GM23338 (cell line): Measurements from ENCODE around the gene PEDS1.

Experiments used
- EZH2 ChIP-seq: fragments of 200-600 bp; sonication (generic); IDR thresholded peaks from one replicate; pipeline ENCODE4 v1.8.0; 2017; ENCODE audit warnings: antibody characterized with exemption, mild to moderate bottlenecking, low read depth; ENCODE audit not compliant: unreplicated experiment
- JUNB ChIP-seq: IDR thresholded peaks from one replicate; pipeline ENCODE4 v1.6.1; 2016; ENCODE audit warnings: antibody characterized with exemption; ENCODE audit not compliant: unreplicated experiment
- POLR2AphosphoS5 ChIP-seq: IDR thresholded peaks from 2 replicates; pipeline ENCODE4 v1.6.1; 2016; ENCODE audit warnings: antibody characterized with exemption, low read depth
- STAT1 ChIP-seq: IDR thresholded peaks from one replicate; pipeline ENCODE4 v1.6.1; 2016; ENCODE audit warnings: antibody characterized with exemption; ENCODE audit not compliant: unreplicated experiment
- ZNF331 ChIP-seq: fragments of 250-450 bp; sonication (Bioruptor Pico); IDR thresholded peaks from 2 replicates; pipeline ENCODE4 v1.5.0; 2020; ENCODE audit warnings: low read depth, mild to moderate bottlenecking, moderate library complexity
- TF ChIP-seq, protein P1 (sequence below), 2 experiments: fragments of 200-600 bp in 1 of 2; sonication (generic) in 1 of 2; conservative IDR thresholded peaks; 2 replicates each; pipeline versions ENCODE4 v1.5.1 to v1.6.1; 2016 to 2017; ENCODE audit warnings: antibody characterized with exemption in 2 of 2, low read depth in 2 of 2, mild to moderate bottlenecking in 2 of 2, moderate library complexity in 1 of 2

DNA sequence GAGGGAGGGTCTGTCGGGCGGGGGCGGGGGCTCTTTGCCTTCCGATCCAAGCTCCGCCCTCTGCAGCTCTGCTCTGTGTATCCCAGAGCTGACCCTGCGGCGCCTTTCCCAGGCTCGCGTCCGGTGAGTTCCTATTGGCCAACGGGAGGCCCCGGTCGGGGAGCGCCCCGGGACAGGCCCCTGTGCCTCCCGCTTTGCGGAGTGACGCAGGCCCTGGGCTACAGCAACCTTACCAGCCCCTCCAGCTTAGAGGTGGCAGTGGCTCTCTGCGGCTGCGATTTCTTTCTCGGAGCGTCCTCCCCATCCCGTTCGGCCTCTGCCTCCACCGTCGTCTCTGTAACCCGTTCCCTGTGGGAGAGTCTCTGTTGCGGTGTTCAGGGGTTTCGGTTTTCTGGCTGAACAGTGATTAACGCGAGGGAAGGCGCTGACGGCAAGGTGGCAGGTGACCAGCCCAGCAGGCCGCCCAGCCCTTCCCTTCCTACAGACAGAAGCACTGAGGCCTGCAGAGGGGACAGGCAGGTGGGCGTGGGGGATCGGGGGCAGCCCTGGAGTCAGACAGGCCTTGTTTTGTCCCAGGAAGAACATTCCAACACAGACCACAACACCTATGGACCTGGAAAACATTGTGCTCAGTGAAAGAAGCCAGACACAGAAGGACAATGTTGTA, 19.0 kb upstream of the PEDS1 start:
- TF ChIP-seq POLR2AphosphoS5 (peak; percentile 82), EZH2 (no peak), ZNF331 (CRISPR knock-in tag) (no peak), JUNB (no peak), STAT1 (no peak)
- TF ChIP-seq, protein P1, sequence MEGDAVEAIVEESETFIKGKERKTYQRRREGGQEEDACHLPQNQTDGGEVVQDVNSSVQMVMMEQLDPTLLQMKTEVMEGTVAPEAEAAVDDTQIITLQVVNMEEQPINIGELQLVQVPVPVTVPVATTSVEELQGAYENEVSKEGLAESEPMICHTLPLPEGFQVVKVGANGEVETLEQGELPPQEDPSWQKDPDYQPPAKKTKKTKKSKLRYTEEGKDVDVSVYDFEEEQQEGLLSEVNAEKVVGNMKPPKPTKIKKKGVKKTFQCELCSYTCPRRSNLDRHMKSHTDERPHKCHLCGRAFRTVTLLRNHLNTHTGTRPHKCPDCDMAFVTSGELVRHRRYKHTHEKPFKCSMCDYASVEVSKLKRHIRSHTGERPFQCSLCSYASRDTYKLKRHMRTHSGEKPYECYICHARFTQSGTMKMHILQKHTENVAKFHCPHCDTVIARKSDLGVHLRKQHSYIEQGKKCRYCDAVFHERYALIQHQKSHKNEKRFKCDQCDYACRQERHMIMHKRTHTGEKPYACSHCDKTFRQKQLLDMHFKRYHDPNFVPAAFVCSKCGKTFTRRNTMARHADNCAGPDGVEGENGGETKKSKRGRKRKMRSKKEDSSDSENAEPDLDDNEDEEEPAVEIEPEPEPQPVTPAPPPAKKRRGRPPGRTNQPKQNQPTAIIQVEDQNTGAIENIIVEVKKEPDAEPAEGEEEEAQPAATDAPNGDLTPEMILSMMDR (conservative IDR thresholded peaks at IDR 0.05; ENCODE audit: low read depth in 2 of 2) = no peak
